Dendritic cell treated with granulocyte-macrophage colony-stimulating factor and Interleukin-4, amounts not matched to agents 40 ng/mL and 50 ng/mL, for 4 days (primary cell): Measurements from ENCODE around the gene SECISBP2L.

Experiments
- H3K27ac Mint-ChIP-seq: one replicate; pipeline ENCODE4 v1.8.0; 2022; ENCODE audit warnings: mild to moderate bottlenecking, mixed read lengths
- H3K27me3 Mint-ChIP-seq: one replicate; pipeline ENCODE4 v1.8.0; 2022; ENCODE audit warnings: mild to moderate bottlenecking, mixed read lengths
- H3K36me3 Mint-ChIP-seq: one replicate; pipeline ENCODE4 v1.8.0; 2022; ENCODE audit warnings: low read depth, mixed read lengths
- H3K4me1 Mint-ChIP-seq: one replicate; pipeline ENCODE4 v1.8.0; 2022; ENCODE audit warnings: low read depth, mixed read lengths
- H3K4me3 Mint-ChIP-seq: one replicate; pipeline ENCODE4 v1.8.0; 2022; ENCODE audit warnings: mild to moderate bottlenecking, moderate library complexity, mixed read lengths
- H3K9me3 Mint-ChIP-seq: one replicate; pipeline ENCODE4 v1.8.0; 2022; ENCODE audit warnings: mixed read lengths
- intact Hi-C: fragments of 100-400 bp; cut with micrococcal nuclease; formaldehyde crosslinking; loops from one replicate; pipeline ENCODE4 v1.15.0; 2022

The SECISBP2L gene

GRCh38 chr15:48996276-48996675 lies 50.0 kb downstream of the SECISBP2L start:
- intact Hi-C loops, result no loop called here
- no peaks in the 10 kb centered on the region for H3K9me3 Mint-ChIP-seq
- no peak overlapping the region for H3K27ac Mint-ChIP-seq
- H3K36me3 Mint-ChIP-seq, result peaks cover 85% of the 10 kb centered on the region
- no peak overlapping the region for H3K4me3 Mint-ChIP-seq
- peaks cover 9% of the 10 kb centered on the region for H3K4me1 Mint-ChIP-seq
- no peaks in the 10 kb centered on the region for H3K27me3 Mint-ChIP-seq

- H3K36me3 Mint-ChIP-seq, result peaks cover 77% of the 10 kb centered on the region
- intact Hi-C loops, result no loop called here
Measured at GRCh38 chr15:48993380-48993779, 52.9 kb downstream of the SECISBP2L start.

DNA sequence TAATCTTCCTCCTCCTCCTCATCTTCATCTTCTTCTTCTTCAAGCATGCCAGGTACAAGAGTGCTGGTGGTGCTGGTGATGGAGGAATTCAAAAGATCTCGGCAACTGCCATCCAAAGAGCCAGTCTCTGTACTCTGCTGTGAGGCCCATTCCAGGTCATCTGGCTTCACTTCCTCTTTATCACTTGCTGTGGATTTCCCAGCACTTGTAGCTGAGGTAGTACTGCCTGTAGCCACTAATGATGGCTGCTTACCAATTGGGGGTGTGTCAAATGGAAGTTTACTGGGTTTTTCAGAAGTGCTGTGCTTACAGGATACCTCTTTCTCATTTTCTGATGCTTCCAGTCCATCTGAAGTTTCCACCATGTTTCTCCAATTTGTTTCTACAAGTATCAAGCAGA lies 53.7 kb downstream of the SECISBP2L start:
- no peaks in the 10 kb centered on the region for H3K9me3 Mint-ChIP-seq
- peak overlapping the region; percentile 57 for H3K27ac Mint-ChIP-seq
- intact Hi-C loops, result no loop called here

More at GRCh38 chr15:48993380-48993779, 52.9 kb downstream of the SECISBP2L start:
- Mint-ChIP-seq H3K4me3 (no peak overlapping the region), H3K27ac (no peak overlapping the region), H3K27me3 (no peaks in the 10 kb centered on the region), H3K4me1 (peaks cover 9% of the 10 kb centered on the region), H3K9me3 (no peaks in the 10 kb centered on the region)

DNA sequence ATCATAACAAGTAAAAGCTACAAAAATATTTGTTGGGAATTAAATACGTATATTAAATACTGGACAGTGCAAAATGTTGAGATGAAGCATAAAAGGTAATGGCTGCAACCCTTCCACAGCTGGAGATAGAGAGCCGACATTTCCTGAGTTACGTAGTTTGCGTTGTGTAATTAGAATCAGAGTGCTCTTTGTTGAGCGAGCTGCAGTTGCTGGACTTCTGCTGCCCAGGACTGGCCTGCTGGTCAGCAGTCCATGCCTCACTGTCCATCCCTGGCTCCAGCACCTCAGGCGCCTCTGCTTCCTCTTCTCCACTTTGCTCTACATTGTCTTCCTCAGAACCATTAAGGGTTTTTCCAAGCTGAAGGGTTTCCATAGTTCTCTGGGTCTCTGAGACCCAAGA lies 54.1 kb downstream of the SECISBP2L start:
- H3K9me3 Mint-ChIP-seq, result no peaks in the 10 kb centered on the region
- H3K27me3 Mint-ChIP-seq, result no peaks in the 10 kb centered on the region
- H3K4me1 Mint-ChIP-seq, result peaks cover 9% of the 10 kb centered on the region
- peak overlapping the region; percentile 57 for H3K27ac Mint-ChIP-seq
- peaks cover 72% of the 10 kb centered on the region for H3K36me3 Mint-ChIP-seq
- intact Hi-C loops, result no loop called here
- H3K4me3 Mint-ChIP-seq, result no peak overlapping the region

More for the DNA sequence above, 53.7 kb downstream of the SECISBP2L start:
- Mint-ChIP-seq H3K36me3 (peaks cover 76% of the 10 kb centered on the region), H3K4me3 (no peak overlapping the region), H3K27me3 (no peaks in the 10 kb centered on the region), H3K4me1 (peaks cover 9% of the 10 kb centered on the region)

- peaks cover 9% of the 10 kb centered on the region for H3K4me1 Mint-ChIP-seq
- no peaks in the 10 kb centered on the region for H3K27me3 Mint-ChIP-seq
- intact Hi-C loops, result no loop called here
- no peak overlapping the region for H3K4me3 Mint-ChIP-seq
- H3K36me3 Mint-ChIP-seq, result peaks cover 44% of the 10 kb centered on the region
- H3K9me3 Mint-ChIP-seq, result no peaks in the 10 kb centered on the region
- no peak overlapping the region for H3K27ac Mint-ChIP-seq
Measured at GRCh38 chr15:48989170-48989569, 57.1 kb downstream of the SECISBP2L start.

DNA sequence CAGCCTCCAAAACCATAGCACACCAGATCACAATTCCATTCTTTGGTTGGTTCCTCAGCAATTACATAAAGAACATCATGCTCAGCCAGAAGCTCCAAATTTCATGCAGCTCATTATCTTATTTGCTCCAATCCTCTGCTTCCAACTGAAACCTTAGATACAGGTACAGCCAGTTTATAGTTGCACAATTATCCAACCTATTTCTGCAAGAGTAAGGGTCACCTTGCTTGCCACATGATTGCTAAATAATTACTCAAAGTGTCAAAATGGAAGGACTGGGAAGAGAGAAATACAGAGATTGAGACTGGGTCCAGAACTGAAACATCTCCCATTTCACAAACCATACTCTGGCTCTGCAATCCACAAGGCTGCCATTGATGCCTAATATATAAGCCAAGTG lies 59.1 kb downstream of the SECISBP2L start:
- Mint-ChIP-seq H3K27me3 (peaks cover 2% of the 10 kb centered on the region), H3K4me3 (no peak overlapping the region), H3K36me3 (peaks cover 28% of the 10 kb centered on the region), H3K4me1 (peaks cover under 1% of the 10 kb centered on the region), H3K27ac (no peak overlapping the region), H3K9me3 (no peaks in the 10 kb centered on the region)
- intact Hi-C loops, result no loop called here

DNA sequence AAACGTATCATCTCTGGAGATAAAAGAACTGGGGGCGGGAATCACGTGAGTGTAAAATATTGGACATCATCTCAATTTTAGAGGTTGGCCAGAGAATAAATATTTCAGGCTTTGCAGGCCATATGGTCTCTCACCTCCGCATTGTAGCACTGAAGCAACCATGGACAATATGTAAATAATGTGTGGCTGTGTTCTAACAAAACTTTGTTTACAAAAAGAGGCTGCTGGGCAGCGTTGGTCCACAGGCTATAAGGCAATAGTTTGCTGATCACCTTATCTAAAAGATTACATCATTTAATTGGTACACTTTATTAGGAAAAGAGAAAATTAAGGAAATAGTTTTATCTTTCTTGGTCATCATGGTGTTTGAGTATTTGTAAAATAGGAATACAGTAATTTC lies 60.0 kb downstream of the SECISBP2L start:
- Mint-ChIP-seq H3K36me3 (peaks cover 21% of the 10 kb centered on the region), H3K9me3 (no peaks in the 10 kb centered on the region), H3K27ac (no peak overlapping the region), H3K27me3 (peaks cover 4% of the 10 kb centered on the region), H3K4me1 (no peaks in the 10 kb centered on the region), H3K4me3 (no peak overlapping the region)
- intact Hi-C loops, result no loop called here

DNA sequence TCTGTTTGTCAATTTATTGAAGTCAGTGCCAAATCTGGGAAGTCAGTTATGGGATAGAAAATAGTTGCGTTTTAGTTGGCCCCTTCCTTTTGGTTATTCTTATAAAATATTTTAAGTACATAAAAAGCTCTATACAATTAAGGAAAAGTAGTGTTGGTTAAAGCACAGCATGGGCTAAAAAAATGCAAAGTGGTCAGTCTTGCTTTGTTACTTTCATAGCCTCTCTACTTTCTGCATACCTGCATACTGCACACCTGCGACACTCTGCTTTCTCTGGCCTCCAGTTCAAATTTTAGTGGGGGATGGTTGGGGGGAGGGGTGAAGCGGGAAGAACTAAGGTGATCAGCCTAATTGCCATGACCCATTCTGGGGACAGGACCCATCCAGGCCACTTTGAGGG lies 60.7 kb downstream of the SECISBP2L start:
- H3K9me3 Mint-ChIP-seq, result no peaks in the 10 kb centered on the region
- peaks cover 19% of the 10 kb centered on the region for H3K36me3 Mint-ChIP-seq
- intact Hi-C loops, result no loop called here
- H3K4me1 Mint-ChIP-seq, result no peaks in the 10 kb centered on the region
- H3K27ac Mint-ChIP-seq, result no peak overlapping the region
- H3K27me3 Mint-ChIP-seq, result peaks cover 4% of the 10 kb centered on the region
- no peak overlapping the region for H3K4me3 Mint-ChIP-seq

DNA sequence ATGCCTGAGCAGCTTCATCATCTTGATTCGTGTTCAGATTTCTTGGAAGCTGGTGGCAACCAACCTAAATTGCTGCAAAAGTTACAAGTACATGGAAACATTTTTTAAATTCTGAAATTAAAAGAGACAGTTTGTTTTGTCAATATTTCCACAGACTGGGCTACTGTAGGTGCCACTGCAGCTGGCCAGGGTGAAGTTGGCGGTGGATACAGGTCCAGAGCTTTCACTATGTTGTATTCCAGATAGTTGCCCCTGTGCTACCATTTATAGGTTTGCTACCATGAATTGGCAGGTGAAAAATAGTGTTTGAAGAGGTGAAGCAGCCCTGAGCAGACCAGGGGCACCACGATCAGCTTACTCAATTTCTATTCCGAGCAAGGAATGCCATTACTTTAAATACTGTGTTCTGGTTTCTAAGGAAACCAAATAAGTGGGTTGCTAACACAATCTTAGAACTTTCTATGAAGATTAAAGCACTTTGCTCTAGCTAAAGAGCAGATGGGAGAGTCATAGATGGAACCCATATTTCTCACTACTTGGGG lies 61.4 kb downstream of the SECISBP2L start:
- Mint-ChIP-seq H3K36me3 (peaks cover 13% of the 10 kb centered on the region), H3K27ac (no peak overlapping the region), H3K4me1 (no peaks in the 10 kb centered on the region), H3K9me3 (no peaks in the 10 kb centered on the region), H3K4me3 (no peak overlapping the region), H3K27me3 (peaks cover 6% of the 10 kb centered on the region)
- intact Hi-C loops, result no loop called here

DNA sequence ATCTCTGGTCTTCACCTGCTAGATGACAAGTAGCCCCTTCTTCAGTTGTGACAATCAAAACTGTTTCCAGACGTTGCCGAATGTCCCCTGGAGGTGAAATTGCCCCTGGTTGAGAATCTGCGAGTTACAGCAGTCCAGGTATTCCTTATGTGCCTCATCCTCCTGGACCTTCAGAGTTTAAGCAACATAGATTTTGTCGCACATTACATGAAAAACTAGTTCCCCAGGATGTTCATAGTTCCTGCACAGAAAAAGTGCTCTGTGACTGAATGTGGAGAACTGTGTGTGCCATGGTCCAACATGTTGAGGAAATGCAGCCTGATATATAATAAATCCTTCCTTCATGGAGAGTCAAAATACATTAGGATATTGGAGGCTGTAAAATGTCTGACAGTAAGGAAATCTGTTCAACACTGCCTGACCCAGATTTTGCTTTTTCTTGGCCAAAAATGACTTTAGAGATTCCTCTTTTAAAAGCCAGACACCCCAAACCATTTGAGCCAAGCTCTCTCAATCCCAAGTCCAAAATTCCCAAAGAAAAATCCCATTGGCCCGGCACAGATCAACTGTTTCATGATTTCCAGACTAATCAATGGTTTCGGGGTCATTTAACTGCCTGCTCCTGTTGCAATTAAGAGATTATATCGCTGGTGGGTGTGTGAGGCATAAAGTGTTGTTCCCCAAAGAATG lies 62.1 kb downstream of the SECISBP2L start:
- H3K36me3 Mint-ChIP-seq, result peaks cover 13% of the 10 kb centered on the region
- no peaks in the 10 kb centered on the region for H3K4me1 Mint-ChIP-seq
- no peaks in the 10 kb centered on the region for H3K9me3 Mint-ChIP-seq
- intact Hi-C loops, result no loop called here
- no peak overlapping the region for H3K27ac Mint-ChIP-seq
- peaks cover 6% of the 10 kb centered on the region for H3K27me3 Mint-ChIP-seq
- H3K4me3 Mint-ChIP-seq, result no peak overlapping the region

DNA sequence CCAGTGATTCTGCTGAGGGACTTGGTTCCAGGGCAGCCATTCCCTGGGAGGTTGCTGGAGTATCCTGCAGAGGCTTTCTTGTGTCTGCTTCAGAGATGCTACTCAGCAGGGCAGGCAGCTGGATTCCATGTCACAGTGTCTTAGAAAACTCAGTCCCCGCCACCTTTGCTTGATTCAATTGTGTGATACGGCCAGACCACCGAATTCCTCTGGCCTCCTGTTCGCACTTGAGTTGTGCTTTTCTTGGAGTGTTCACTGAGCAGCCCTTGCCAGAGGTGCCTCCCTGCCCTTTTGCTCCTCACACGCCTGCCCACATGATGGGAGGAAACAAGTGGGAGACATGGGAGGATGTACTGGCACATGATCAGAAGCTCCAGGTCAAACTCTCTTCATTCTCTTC lies 62.9 kb downstream of the SECISBP2L start:
- intact Hi-C loops, result no loop called here
- Mint-ChIP-seq H3K27ac (no peak overlapping the region), H3K27me3 (peaks cover 6% of the 10 kb centered on the region), H3K4me3 (no peak overlapping the region), H3K36me3 (peaks cover 5% of the 10 kb centered on the region), H3K4me1 (no peaks in the 10 kb centered on the region), H3K9me3 (no peaks in the 10 kb centered on the region)

DNA sequence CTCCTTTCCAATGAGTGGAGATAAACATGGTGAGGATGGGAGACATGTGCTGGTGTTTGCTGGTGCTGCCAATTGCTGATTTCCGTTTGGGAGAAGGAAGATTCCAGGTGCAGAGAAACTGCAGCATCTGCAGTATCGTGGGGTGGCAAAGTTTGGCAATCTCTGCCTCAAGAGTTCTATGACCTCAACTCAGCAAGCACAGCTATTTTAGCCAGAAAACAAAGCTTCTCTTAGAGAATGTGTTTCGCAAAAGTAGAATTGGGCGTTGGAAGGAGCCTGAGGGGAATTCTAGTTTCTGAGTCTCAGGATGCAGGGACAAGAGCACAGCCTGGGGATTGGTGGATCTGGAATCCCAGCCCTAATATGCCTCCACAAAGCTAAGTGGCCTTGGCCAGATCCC lies 64.3 kb downstream of the SECISBP2L start:
- no peaks in the 10 kb centered on the region for H3K36me3 Mint-ChIP-seq
- no peak overlapping the region for H3K27ac Mint-ChIP-seq
- H3K4me3 Mint-ChIP-seq, result no peak overlapping the region
- H3K9me3 Mint-ChIP-seq, result no peaks in the 10 kb centered on the region
- no peaks in the 10 kb centered on the region for H3K4me1 Mint-ChIP-seq
- H3K27me3 Mint-ChIP-seq, result peaks cover 12% of the 10 kb centered on the region
- intact Hi-C loops, result no loop called here

DNA sequence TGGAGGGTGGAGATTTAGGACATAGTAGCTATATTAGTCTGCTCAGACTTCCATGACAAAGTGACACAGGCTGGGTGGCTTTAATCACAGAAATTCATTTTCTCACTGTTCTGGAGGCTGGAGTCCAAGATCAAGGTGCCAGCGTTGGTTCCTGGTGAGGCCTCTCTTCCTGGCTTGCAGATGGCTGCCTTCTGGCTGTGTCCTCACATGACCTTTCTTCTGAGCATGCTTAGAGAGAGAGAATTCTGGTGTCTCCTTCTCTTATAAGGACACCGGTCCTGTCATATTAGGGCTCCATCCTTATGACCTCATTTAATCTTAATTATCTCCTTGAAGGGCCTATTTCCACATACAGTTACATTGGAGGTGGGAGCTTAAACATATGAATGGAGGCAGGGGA lies 67.6 kb downstream of the SECISBP2L start:
- Mint-ChIP-seq H3K27ac (no peak overlapping the region), H3K36me3 (no peaks in the 10 kb centered on the region), H3K9me3 (no peaks in the 10 kb centered on the region), H3K4me1 (peaks cover 5% of the 10 kb centered on the region), H3K4me3 (no peak overlapping the region), H3K27me3 (peaks cover 28% of the 10 kb centered on the region)
- intact Hi-C loops, result no loop called here

GRCh38 chr15:48976444-48977088 lies 69.7 kb downstream of the SECISBP2L start:
- intact Hi-C loops, result no loop called here
- H3K27me3 Mint-ChIP-seq, result peaks cover 26% of the 10 kb centered on the region
- no peak overlapping the region for H3K27ac Mint-ChIP-seq
- H3K9me3 Mint-ChIP-seq, result no peaks in the 10 kb centered on the region
- peaks cover 5% of the 10 kb centered on the region for H3K4me1 Mint-ChIP-seq
- H3K4me3 Mint-ChIP-seq, result no peak overlapping the region
- H3K36me3 Mint-ChIP-seq, result no peaks in the 10 kb centered on the region
